Mesothelial cell of epicardium (in vitro differentiated cells): ENCODE results near the gene NUP205. TPM values are rescaled to one million over a fixed set of nuclear protein-coding genes. Genes with fewer than 3 reads are reported as not detected.

ENCODE experiments used
- DNase-seq, 2 experiments: peaks; one replicate each; pipeline ENCODE4 v3.0.0; 2021; ENCODE audit warnings: low spot score in 2 of 2; ENCODE audit not compliant: unreplicated experiment in 2 of 2
- H3K27ac Mint-ChIP-seq: 2 replicates; pipeline ENCODE4 v1.8.0; 2021; ENCODE audit warnings: mixed read lengths
- H3K27me3 Mint-ChIP-seq: 2 replicates; pipeline ENCODE4 v1.8.0; 2021; ENCODE audit warnings: low read depth, mixed read lengths
- H3K36me3 Mint-ChIP-seq: 2 replicates; pipeline ENCODE4 v1.8.0; 2021; ENCODE audit warnings: mixed read lengths
- H3K4me1 Mint-ChIP-seq: 2 replicates; pipeline ENCODE4 v1.8.0; 2021; ENCODE audit warnings: mixed read lengths
- H3K4me3 Mint-ChIP-seq: 2 replicates; pipeline ENCODE4 v1.8.0; 2021; ENCODE audit warnings: mild to moderate bottlenecking, moderate library complexity, mixed read lengths
- H3K9me3 Mint-ChIP-seq: 2 replicates; pipeline ENCODE4 v1.8.0; 2021; ENCODE audit warnings: mixed read lengths
- CTCF ChIP-seq: fragments of 200-600 bp; sonication (generic); IDR thresholded peaks from one replicate; pipeline ENCODE4 v1.5.0; 2021; ENCODE audit warnings: antibody characterized with exemption; ENCODE audit not compliant: unreplicated experiment
- total RNA-seq: library from RNA; stranded (reverse); gene quantifications from 3 replicates; pipeline ENCODE4 v1.2.1, GENCODE V29; 2021

The NUP205 gene
- total RNA-seq, 1 donor from 2014 or later: 82.4 TPM

DNA sequence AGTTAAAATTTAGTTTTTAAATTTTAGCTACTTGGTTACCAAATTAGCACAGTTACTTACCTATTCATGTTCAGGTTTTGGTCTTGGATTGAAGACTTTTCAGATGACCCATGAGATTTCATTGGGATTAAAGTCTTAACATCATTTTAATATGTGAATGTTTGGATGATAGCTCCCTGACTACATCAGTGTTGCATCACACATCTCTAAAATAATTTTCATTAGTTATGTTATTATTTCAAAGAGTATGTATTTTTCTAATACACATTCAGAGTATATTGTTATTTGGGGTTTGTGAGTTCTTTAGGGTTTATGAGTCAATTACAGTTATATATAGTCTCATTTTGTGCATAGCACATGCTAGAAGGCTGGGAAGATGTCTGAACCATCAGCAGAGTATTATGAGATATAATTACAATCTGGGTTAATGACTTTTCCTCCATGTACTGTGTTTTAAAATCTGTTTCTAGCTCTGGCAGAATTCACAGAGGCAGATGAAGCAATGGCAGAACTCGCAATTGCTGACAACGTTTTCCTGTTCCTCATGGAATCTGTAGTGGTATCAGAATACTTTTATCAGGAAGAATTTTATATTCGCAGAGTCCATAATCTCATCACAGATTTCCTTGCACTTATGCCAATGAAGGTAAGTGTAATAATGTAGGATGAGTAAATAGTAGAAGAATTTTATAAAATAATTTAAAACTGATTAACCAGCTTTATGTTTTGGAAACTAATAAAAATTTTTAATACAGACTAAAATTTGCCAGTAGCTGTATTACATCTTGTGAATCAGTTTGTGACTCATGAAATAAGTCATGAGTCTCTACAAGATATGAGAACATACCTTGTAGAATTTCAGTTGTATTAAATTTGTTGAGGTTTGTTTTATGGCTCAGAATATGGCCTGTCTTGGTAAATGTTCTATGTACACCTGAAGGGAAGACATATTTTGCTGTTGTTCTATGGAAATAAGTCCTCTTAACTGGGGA, 26.9 kb downstream of the NUP205 start:
- H3K27me3 Mint-ChIP-seq: no peaks in the 10 kb centered on the region
- H3K9me3 Mint-ChIP-seq: peaks cover 16% of the 10 kb centered on the region

GRCh38 chr7:135597181-135597925, 39.6 kb downstream of the NUP205 start:
- no peak overlapping the region for H3K4me3 Mint-ChIP-seq
- no peaks in the 10 kb centered on the region for H3K27me3 Mint-ChIP-seq
- no peak for TF ChIP-seq CTCF
- peak overlapping the region; percentile 16 for H3K27ac Mint-ChIP-seq
- no peak for DNase-seq
- H3K9me3 Mint-ChIP-seq: no peaks in the 10 kb centered on the region
- H3K4me1 Mint-ChIP-seq: peaks cover 6% of the 10 kb centered on the region
- peaks cover 33% of the 10 kb centered on the region for H3K36me3 Mint-ChIP-seq

More for the DNA sequence above, 26.9 kb downstream of the NUP205 start:
- DNase-seq: no peak
- Mint-ChIP-seq H3K4me1 (no peaks in the 10 kb centered on the region), H3K4me3 (no peak overlapping the region), H3K27ac (no peak overlapping the region), H3K36me3 (peaks cover 48% of the 10 kb centered on the region)
- TF ChIP-seq CTCF: no peak

DNA sequence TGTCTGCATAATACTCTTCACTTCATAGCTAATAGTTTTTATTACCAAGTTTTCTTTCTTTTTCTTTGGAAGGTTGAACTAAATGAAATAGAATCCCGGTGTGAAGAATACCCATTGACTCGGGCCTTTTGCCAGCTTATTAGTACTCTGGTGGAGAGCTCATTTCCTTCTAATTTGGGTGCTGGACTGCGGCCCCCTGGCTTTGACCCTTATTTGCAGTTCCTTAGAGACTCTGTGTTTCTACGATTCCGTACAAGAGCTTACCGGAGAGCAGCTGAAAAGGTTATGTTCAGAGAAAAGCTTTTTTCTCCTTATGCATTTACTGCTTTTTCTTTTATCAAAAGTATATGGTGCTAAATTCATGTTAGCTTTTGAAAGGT, 40.2 kb downstream of the NUP205 start:
- TF ChIP-seq CTCF: no peak
- H3K27ac Mint-ChIP-seq: no peak overlapping the region
- H3K4me3 Mint-ChIP-seq: no peak overlapping the region
- peaks cover 32% of the 10 kb centered on the region for H3K36me3 Mint-ChIP-seq
- DNase-seq: no peak
- H3K9me3 Mint-ChIP-seq: no peaks in the 10 kb centered on the region
- H3K4me1 Mint-ChIP-seq: peaks cover 6% of the 10 kb centered on the region
- no peaks in the 10 kb centered on the region for H3K27me3 Mint-ChIP-seq

DNA sequence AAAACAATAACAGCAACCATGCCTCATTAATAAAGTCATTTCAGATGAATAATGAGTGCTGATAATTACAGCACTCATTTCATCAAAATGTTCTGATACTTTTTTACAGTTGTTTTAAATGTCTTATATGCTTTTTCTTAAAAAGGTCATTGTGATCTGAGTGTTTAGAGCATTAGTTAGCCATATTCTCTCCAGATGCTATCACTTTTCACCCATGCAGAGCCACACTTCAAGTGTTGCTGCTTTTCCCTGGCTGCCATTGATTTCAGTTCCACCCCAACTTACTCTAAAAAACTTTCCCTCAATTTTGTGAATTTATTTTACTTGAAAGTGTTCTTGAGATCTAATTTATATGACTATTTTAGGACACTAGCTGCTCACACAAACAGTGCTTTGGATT, 41.8 kb downstream of the NUP205 start:
- Mint-ChIP-seq H3K27me3 (no peaks in the 10 kb centered on the region), H3K4me3 (no peak overlapping the region), H3K36me3 (peaks cover 34% of the 10 kb centered on the region), H3K27ac (no peak overlapping the region), H3K4me1 (peaks cover 6% of the 10 kb centered on the region), H3K9me3 (no peaks in the 10 kb centered on the region)
- TF ChIP-seq CTCF: no peak
- no peak for DNase-seq

DNA sequence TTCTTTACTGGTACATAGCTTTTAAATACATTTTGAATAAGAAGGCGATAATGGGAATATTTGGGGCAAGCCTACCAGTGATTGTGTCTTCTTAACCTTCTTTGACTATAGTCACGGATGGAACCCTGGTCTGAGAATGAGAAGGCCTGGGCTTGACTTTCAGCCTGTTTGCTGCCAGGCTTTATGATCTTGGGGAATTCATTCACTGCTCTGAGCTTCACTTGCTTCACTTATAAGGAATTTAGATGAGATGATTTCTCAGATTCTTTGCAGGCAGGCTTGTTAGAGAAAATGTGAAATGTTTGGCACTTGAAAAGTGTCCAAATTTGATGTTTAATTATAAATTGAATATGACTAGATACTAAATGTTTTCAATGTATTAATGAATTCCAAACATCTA, 42.5 kb downstream of the NUP205 start:
- Mint-ChIP-seq H3K27ac (no peak overlapping the region), H3K9me3 (no peaks in the 10 kb centered on the region), H3K36me3 (peaks cover 31% of the 10 kb centered on the region), H3K4me1 (peaks cover 6% of the 10 kb centered on the region), H3K4me3 (no peak overlapping the region), H3K27me3 (no peaks in the 10 kb centered on the region)
- no peak for TF ChIP-seq CTCF
- DNase-seq: no peak
